NCI-H446 treated with DMSO at 0.1 percent for 48 hours (cell line): Measurements from ENCODE around the gene SIGMAR1.
A peak's percentile ranks its signal among the peaks of the same experiment; 100 is the strongest.

Source experiments
- DNase-seq: peaks from one replicate; lab custom pipeline; 2025; lab: John Stamatoyannopoulos, UW

SIGMAR1 gene

GRCh38 chr9:34637356-34638137 lies at the start of gene SIGMAR1:
SIGMAR1 (minus strand) TSS chr9:34637787; CDS start chr9:34637697, 90 bp downstream.
- DNase-seq = peak; percentile 83

- no peak for DNase-seq
These were observed 49.1 kb upstream of the SIGMAR1 start for GRCh38 chr9:34686732-34687131.

GRCh38 chr9:34686231-34686630 lies 48.6 kb upstream of the SIGMAR1 start:
- DNase-seq = no peak

- DNase-seq = no peak
These were observed 48.0 kb upstream of the SIGMAR1 start for GRCh38 chr9:34685591-34685990.

- DNase-seq = no peak
These were observed 47.2 kb upstream of the SIGMAR1 start for GRCh38 chr9:34684816-34685215.

- DNase-seq = no peak
These were observed 46.6 kb upstream of the SIGMAR1 start for GRCh38 chr9:34684145-34684544.

- no peak for DNase-seq
These were observed 38.3 kb upstream of the SIGMAR1 start for GRCh38 chr9:34675869-34676268.

- DNase-seq = peak; percentile 61
These were observed 37.6 kb upstream of the SIGMAR1 start for GRCh38 chr9:34675048-34675714.

GRCh38 chr9:34674440-34674839 lies 36.9 kb upstream of the SIGMAR1 start:
- DNase-seq = no peak

- no peak for DNase-seq
These were observed 33.7 kb upstream of the SIGMAR1 start for GRCh38 chr9:34671307-34671706.

GRCh38 chr9:34669809-34670562 lies 32.4 kb upstream of the SIGMAR1 start:
- DNase-seq = no peak

- DNase-seq = peak; percentile 69
These were observed 28.0 kb upstream of the SIGMAR1 start for GRCh38 chr9:34665381-34666250.

GRCh38 chr9:34665067-34665380 lies 27.4 kb upstream of the SIGMAR1 start:
- no peak for DNase-seq

GRCh38 chr9:34664281-34665066 lies 26.9 kb upstream of the SIGMAR1 start:
- DNase-seq = no peak

GRCh38 chr9:34663303-34663605 lies 25.7 kb upstream of the SIGMAR1 start:
- no peak for DNase-seq

- no peak for DNase-seq
These were observed 25.1 kb upstream of the SIGMAR1 start, which contains the start of gene CCL27 for GRCh38 chr9:34662526-34663302. CCL27 (minus strand) TSS chr9:34662657; CDS start chr9:34662633, 24 bp downstream.

- no peak for DNase-seq
These were observed 22.1 kb upstream of the SIGMAR1 start for GRCh38 chr9:34659592-34660253.

GRCh38 chr9:34658461-34658860 lies 20.9 kb upstream of the SIGMAR1 start:
- DNase-seq = no peak

- no peak for DNase-seq
These were observed 19.4 kb upstream of the SIGMAR1 start for GRCh38 chr9:34656992-34657391.

- no peak for DNase-seq
These were observed 17.8 kb upstream of the SIGMAR1 start for GRCh38 chr9:34655394-34655793.
